ENCODE results near the gene MLIP.

DNA sequence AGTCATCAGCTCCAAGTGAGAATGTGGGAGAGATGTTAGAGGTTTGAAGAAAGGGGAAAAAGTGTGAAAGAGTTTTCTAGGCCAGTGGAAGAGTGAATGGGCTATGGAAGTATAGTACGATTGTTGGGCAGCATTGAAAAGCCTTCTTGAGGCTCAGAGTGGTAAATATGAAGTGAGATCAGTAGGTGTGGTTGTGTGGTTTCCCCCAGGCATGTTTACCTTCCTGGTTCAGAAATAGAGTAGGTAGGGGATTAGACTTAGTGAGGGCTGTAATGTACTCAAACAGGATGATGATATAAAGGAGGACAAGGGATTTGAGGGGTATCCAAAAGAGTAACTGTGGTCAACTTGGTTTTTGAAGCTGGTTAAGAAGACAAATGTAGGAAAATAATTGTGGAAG is 3.7 kb downstream of the MLIP start:
- TF ChIP-seq POLR2A (IDR thresholded peaks at IDR 0.05) = no peak
- no peak for TF ChIP-seq POLR2AphosphoS5 (IDR thresholded peaks at IDR 0.05)
